Measurements from ENCODE around the gene PLSCR5.

DNA sequence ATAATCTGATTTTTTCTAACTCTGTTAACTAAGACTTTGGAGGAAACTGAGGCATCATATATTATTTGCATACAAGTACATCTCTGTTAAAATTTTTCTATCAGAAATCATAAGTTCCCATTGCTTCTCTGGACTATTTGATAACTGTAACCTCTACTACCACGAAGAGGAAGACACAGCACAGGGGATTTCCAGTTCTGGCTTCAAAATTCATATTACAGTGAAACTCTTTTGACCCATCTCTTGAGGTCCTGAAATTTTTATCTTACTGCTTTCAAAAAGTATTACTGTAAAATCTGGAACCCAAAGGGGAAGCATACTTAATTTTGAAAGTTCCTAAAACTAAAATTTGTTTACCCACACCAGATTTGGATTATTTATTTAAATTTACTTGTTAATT is 64.9 kb downstream of the PLSCR5 start:
- TF ChIP-seq, protein P1, sequence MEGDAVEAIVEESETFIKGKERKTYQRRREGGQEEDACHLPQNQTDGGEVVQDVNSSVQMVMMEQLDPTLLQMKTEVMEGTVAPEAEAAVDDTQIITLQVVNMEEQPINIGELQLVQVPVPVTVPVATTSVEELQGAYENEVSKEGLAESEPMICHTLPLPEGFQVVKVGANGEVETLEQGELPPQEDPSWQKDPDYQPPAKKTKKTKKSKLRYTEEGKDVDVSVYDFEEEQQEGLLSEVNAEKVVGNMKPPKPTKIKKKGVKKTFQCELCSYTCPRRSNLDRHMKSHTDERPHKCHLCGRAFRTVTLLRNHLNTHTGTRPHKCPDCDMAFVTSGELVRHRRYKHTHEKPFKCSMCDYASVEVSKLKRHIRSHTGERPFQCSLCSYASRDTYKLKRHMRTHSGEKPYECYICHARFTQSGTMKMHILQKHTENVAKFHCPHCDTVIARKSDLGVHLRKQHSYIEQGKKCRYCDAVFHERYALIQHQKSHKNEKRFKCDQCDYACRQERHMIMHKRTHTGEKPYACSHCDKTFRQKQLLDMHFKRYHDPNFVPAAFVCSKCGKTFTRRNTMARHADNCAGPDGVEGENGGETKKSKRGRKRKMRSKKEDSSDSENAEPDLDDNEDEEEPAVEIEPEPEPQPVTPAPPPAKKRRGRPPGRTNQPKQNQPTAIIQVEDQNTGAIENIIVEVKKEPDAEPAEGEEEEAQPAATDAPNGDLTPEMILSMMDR (conservative IDR thresholded peaks at IDR 0.05 in 1 of 2, IDR thresholded peaks at IDR 0.05 in 1 of 2; ENCODE audit: low read depth in 1 of 2, low read length in 2 of 2) = no peak
- no peak for TF ChIP-seq EZH2 (IDR thresholded peaks at IDR 0.05; ENCODE audit: low read length, missing control alignments)

All from fibroblast of lung (primary cell).